Erythroblast (primary cell): Measurements from ENCODE around the gene MT1H.

Experiments
- GATA1 ChIP-seq: IDR thresholded peaks from 2 replicates; pipeline ENCODE4 v1.6.1; 2011; ENCODE audit warnings: low read depth, mild to moderate bottlenecking, control low read depth, low read length, moderate library complexity
- POLR2A ChIP-seq: IDR thresholded peaks from 2 replicates; pipeline ENCODE4 v1.6.1; 2011; ENCODE audit warnings: mild to moderate bottlenecking, low read length

GRCh38 chr16:56669840-56670619 lies 416 bp downstream of the MT1H start:
- TF ChIP-seq POLR2A (no peak), GATA1 (no peak)
